H9 (cell line): ENCODE measurements around the gene RASL10A. TPM values are rescaled to one million over a fixed set of nuclear protein-coding genes. Genes with fewer than 3 reads are reported as not detected.

Experiments used
- DNase-seq: peaks from one replicate; pipeline ENCODE4 v3.0.0-alpha.2; 2017
- H2AFZ ChIP-seq: one replicate; pipeline ENCODE4 v1.6.1; 2013; ENCODE audit warnings: mild to moderate bottlenecking, low read length, control low read depth, moderate library complexity
- H2AK5ac ChIP-seq: 2 replicates; pipeline ENCODE4 v1.6.1; 2013; ENCODE audit warnings: low read length, control low read depth, mixed read lengths; ENCODE audit not compliant: insufficient read length
- H2BK120ac ChIP-seq: one replicate; pipeline ENCODE4 v1.6.1; 2013; ENCODE audit warnings: low read depth, mild to moderate bottlenecking, low read length, control low read depth, inconsistent platforms; ENCODE audit not compliant: poor library complexity, severe bottlenecking
- H2BK12ac ChIP-seq: 2 replicates; pipeline ENCODE4 v1.6.1; 2013; ENCODE audit warnings: low read length, control low read depth, mixed read lengths, low read depth; ENCODE audit not compliant: insufficient read length
- H2BK15ac ChIP-seq: 2 replicates; pipeline ENCODE4 v1.6.1; 2013; ENCODE audit warnings: low read depth, low read length, control low read depth
- H2BK20ac ChIP-seq: one replicate; pipeline ENCODE4 v1.6.1; 2013; ENCODE audit warnings: low read depth, mild to moderate bottlenecking, low read length, control low read depth, inconsistent platforms; ENCODE audit not compliant: poor library complexity, severe bottlenecking
- H2BK5ac ChIP-seq: 2 replicates; pipeline ENCODE4 v1.6.1; 2013; ENCODE audit warnings: low read length, control low read depth, mixed read lengths; ENCODE audit not compliant: insufficient read length
- H3K14ac ChIP-seq: 2 replicates; pipeline ENCODE4 v1.6.1; 2013; ENCODE audit warnings: low read length, control low read depth; ENCODE audit not compliant: insufficient read depth
- H3K18ac ChIP-seq: 2 replicates; pipeline ENCODE4 v1.6.1; 2013; ENCODE audit warnings: low read depth, mild to moderate bottlenecking, mixed read lengths, low read length, control low read depth; ENCODE audit not compliant: insufficient read length
- H3K23ac ChIP-seq: 2 replicates; pipeline ENCODE4 v1.6.1; 2013; ENCODE audit warnings: low read length, control low read depth, mixed read lengths, low read depth; ENCODE audit not compliant: insufficient read length
- H3K23me2 ChIP-seq: 2 replicates; pipeline ENCODE4 v1.6.1; 2013; ENCODE audit warnings: low read depth, mild to moderate bottlenecking, mixed read lengths, low read length, control low read depth; ENCODE audit not compliant: insufficient read length, poor library complexity, severe bottlenecking
- H3K27ac ChIP-seq: 2 replicates; pipeline ENCODE4 v1.5.1; 2013; ENCODE audit warnings: low read length, control low read depth, mixed read lengths, low read depth; ENCODE audit not compliant: insufficient read length
- H3K27me3 ChIP-seq: 2 replicates; pipeline ENCODE4 v1.6.1; 2013; ENCODE audit warnings: low read length, control low read depth, inconsistent platforms; ENCODE audit not compliant: insufficient read depth
- H3K4ac ChIP-seq: 2 replicates; pipeline ENCODE4 v1.6.1; 2013; ENCODE audit warnings: low read depth, mild to moderate bottlenecking, control low read depth, inconsistent platforms, low read length, moderate library complexity
- H3K4me1 ChIP-seq: 2 replicates; pipeline ENCODE4 v1.6.1; 2013; ENCODE audit warnings: low read length, control low read depth, inconsistent platforms; ENCODE audit not compliant: insufficient read depth
- H3K4me2 ChIP-seq: 2 replicates; pipeline ENCODE4 v1.6.1; 2013; ENCODE audit warnings: low read length, control low read depth, mixed read lengths; ENCODE audit not compliant: insufficient read length, insufficient read depth
- H3K56ac ChIP-seq: 2 replicates; pipeline ENCODE4 v1.6.1; 2013; ENCODE audit warnings: low read depth, mild to moderate bottlenecking, mixed read lengths, low read length, control low read depth; ENCODE audit not compliant: insufficient read length
- H3K79me1 ChIP-seq: 2 replicates; pipeline ENCODE4 v1.6.1; 2013; ENCODE audit warnings: low read depth, mild to moderate bottlenecking, moderate library complexity, low read length, control low read depth, inconsistent platforms; ENCODE audit not compliant: insufficient read depth, poor library complexity, severe bottlenecking
- H3K79me2 ChIP-seq: 2 replicates; pipeline ENCODE4 v1.6.1; 2013; ENCODE audit warnings: low read length, control low read depth, inconsistent platforms; ENCODE audit not compliant: insufficient read depth
- H3K9ac ChIP-seq: 2 replicates; pipeline ENCODE4 v1.6.1; 2013; ENCODE audit warnings: low read length, control low read depth, mixed read lengths; ENCODE audit not compliant: insufficient read length; ENCODE audit errors: extremely low read depth
- H3K9me3 ChIP-seq: one replicate; pipeline ENCODE4 v1.6.1; 2013; ENCODE audit warnings: low read depth, low read length, inconsistent platforms; ENCODE audit not compliant: control insufficient read depth
- H3T11ph ChIP-seq: one replicate; pipeline ENCODE4 v1.6.1; 2013; ENCODE audit warnings: mild to moderate bottlenecking, low read length, control low read depth, inconsistent platforms
- H4K20me1 ChIP-seq: one replicate; pipeline ENCODE4 v1.6.1; 2013; ENCODE audit not compliant: control insufficient read depth, insufficient read length, insufficient read depth
- H4K5ac ChIP-seq: 2 replicates; pipeline ENCODE4 v1.6.1; 2013; ENCODE audit warnings: low read depth, mild to moderate bottlenecking, mixed read lengths, low read length, control low read depth; ENCODE audit not compliant: insufficient read length
- H4K8ac ChIP-seq: replicated peaks from 2 replicates; pipeline ENCODE4 v1.6.1; 2013; ENCODE audit warnings: low read length, control low read depth, mixed read lengths, low read depth; ENCODE audit not compliant: insufficient read length
- H4K91ac ChIP-seq: 2 replicates; pipeline ENCODE4 v1.6.1; 2013; ENCODE audit warnings: low read depth, mild to moderate bottlenecking, moderate library complexity, mixed read lengths, low read length, control low read depth; ENCODE audit not compliant: insufficient read length
- H3K27ac Mint-ChIP-seq, 3 experiments: 2 replicates in 2 of 3; 3 replicates in 1 of 3; pipeline ENCODE4 v1.8.0; 2020 to 2021; ENCODE audit warnings: mixed read lengths in 3 of 3, mild to moderate bottlenecking in 1 of 3, moderate library complexity in 1 of 3
- H3K27me3 Mint-ChIP-seq: 2 replicates; pipeline ENCODE4 v1.8.0; 2021; ENCODE audit warnings: low read depth, mild to moderate bottlenecking, moderate library complexity, mixed read lengths
- H3K36me3 Mint-ChIP-seq, 3 experiments: 2 replicates in 2 of 3; 3 replicates in 1 of 3; pipeline ENCODE4 v1.8.0; 2020 to 2021; ENCODE audit warnings: low read depth in 3 of 3, mixed read lengths in 3 of 3; ENCODE audit not compliant: insufficient read depth in 1 of 3
- H3K4me1 Mint-ChIP-seq, 2 experiments: 2 replicates each; pipeline ENCODE4 v1.8.0; 2020; ENCODE audit warnings: mixed read lengths in 2 of 2
- H3K4me3 Mint-ChIP-seq, 2 experiments: 2 replicates in 1 of 2; 3 replicates in 1 of 2; pipeline ENCODE4 v1.8.0; 2020 to 2021; ENCODE audit warnings: mild to moderate bottlenecking in 2 of 2, mixed read lengths in 2 of 2, moderate library complexity in 1 of 2
- H3K9me3 Mint-ChIP-seq, 2 experiments: 2 replicates in 1 of 2; 3 replicates in 1 of 2; pipeline ENCODE4 v1.8.0; 2020; ENCODE audit warnings: mild to moderate bottlenecking in 2 of 2, mixed read lengths in 2 of 2, moderate library complexity in 1 of 2
- WGBS: extraction: QIAGEN DNeasy Blood & Tissue Kit; methylation state at CpG from one replicate; pipeline ENCODE4 v1.1.7; 2013; ENCODE audit warnings: missing lambda C conversion rate, low lambda C conversion rate, mixed read lengths; ENCODE audit not compliant: insufficient read length; ENCODE audit errors: extremely low coverage; 5-methylcytosine and 5-hydroxymethylcytosine counted together
- total RNA-seq: library from RNA; stranded (reverse); gene quantifications from 2 replicates; pipeline ENCODE4 v1.2.1, GENCODE V29; 2021
- TF ChIP-seq, protein P1 (sequence below): fragments of 200-600 bp; sonication (generic); conservative IDR thresholded peaks from 3 replicates; pipeline ENCODE4 v1.8.0; 2021; ENCODE audit warnings: antibody characterized with exemption, mild to moderate bottlenecking

The RASL10A gene
- total RNA-seq, 1 experiment from 2014 or later: 0.90 TPM

DNA sequence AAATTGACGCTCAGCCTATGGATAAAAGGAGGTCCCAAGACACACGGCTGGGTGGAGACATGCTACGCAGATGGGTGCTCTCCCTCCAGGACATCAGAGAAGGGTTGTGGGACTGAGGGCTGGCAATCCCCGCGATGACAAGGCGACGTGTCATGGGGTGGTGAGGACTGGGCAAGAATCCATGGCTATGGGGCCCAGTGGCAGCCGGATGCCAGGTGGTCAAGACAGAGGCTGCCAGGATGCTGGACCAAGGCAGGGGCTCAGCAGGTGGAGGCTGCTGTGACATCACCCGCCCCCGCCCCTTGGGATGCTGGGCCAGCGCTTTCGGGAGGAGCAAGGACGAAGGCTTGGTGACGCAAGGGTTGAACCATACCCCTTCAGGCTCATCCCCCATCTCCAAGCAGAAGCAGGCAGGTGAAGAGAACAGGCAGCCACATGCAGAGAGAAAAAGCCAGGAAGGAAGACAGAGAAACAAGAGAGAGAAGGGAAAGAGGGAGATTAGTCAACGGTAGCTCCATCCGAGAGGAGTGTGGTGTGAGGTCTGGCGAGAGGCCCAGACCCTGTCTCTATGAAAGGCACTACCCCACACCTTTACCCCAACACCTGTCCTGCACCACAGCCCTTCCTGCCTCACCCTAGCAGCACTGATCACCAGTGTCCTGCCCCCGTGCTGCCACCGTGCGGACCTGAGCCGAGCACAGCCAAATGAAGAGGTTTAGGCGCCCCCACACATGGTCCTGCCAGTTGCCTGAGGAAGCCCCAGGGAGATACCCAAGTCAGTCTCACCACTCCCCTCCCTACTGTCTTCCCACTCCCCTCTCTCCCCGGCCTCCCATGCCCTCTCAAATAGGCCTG, 24.1 kb upstream of the RASL10A start:
- H3K27ac Mint-ChIP-seq: no peak overlapping the region
- no peak overlapping the region for H3K4me3 Mint-ChIP-seq
- no peaks in the 10 kb centered on the region for H3K9me3 Mint-ChIP-seq
- H2AK5ac ChIP-seq: no peak overlapping the region
- no peak overlapping the region for H2BK20ac ChIP-seq
- H3K36me3 Mint-ChIP-seq: peaks cover 27 to 83% (median 54%) of the 10 kb centered on the region in 3 experiments
- no peaks in the 10 kb centered on the region for H3K27me3 ChIP-seq
- H3K27ac ChIP-seq: no peak overlapping the region
- H3K4ac ChIP-seq: no peak overlapping the region
- H4K20me1 ChIP-seq: no peaks in the 10 kb centered on the region
- no peaks in the 10 kb centered on the region for H3K23me2 ChIP-seq
- TF ChIP-seq, protein P1, sequence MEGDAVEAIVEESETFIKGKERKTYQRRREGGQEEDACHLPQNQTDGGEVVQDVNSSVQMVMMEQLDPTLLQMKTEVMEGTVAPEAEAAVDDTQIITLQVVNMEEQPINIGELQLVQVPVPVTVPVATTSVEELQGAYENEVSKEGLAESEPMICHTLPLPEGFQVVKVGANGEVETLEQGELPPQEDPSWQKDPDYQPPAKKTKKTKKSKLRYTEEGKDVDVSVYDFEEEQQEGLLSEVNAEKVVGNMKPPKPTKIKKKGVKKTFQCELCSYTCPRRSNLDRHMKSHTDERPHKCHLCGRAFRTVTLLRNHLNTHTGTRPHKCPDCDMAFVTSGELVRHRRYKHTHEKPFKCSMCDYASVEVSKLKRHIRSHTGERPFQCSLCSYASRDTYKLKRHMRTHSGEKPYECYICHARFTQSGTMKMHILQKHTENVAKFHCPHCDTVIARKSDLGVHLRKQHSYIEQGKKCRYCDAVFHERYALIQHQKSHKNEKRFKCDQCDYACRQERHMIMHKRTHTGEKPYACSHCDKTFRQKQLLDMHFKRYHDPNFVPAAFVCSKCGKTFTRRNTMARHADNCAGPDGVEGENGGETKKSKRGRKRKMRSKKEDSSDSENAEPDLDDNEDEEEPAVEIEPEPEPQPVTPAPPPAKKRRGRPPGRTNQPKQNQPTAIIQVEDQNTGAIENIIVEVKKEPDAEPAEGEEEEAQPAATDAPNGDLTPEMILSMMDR: no peak
- H3K79me2 ChIP-seq: no peaks in the 10 kb centered on the region
- no peak overlapping the region for H3K4me2 ChIP-seq
- H3K9me3 ChIP-seq: no peaks in the 10 kb centered on the region
- no peak overlapping the region for H2BK120ac ChIP-seq
- H2AFZ ChIP-seq: no peak overlapping the region
- H3K56ac ChIP-seq: no peak overlapping the region
- H3T11ph ChIP-seq: no peak overlapping the region
- H3K23ac ChIP-seq: no peak overlapping the region
- no peak overlapping the region for H3K9ac ChIP-seq
- H3K18ac ChIP-seq: no peak overlapping the region
- H2BK15ac ChIP-seq: no peak overlapping the region
- no peak overlapping the region for H4K5ac ChIP-seq
- H3K79me1 ChIP-seq: no peaks in the 10 kb centered on the region
- H3K4me1 ChIP-seq: no peaks in the 10 kb centered on the region
- no peak overlapping the region for H2BK5ac ChIP-seq
- H4K91ac ChIP-seq: no peak overlapping the region
- H3K4me1 Mint-ChIP-seq: no peaks in the 10 kb centered on the region
- WGBS: no CpG with 5 or more reads among the region's 23 CpGs
- no peak overlapping the region for H4K8ac ChIP-seq
- H3K14ac ChIP-seq: no peak overlapping the region
- DNase-seq: no peak
- no peaks in the 10 kb centered on the region for H3K27me3 Mint-ChIP-seq
- no peak overlapping the region for H2BK12ac ChIP-seq
